ENCODE measurements around the gene SPTBN4.
"Not testable (repeated sequence)": the region's sequence is repeated elsewhere in the genome, so short reads cannot be mapped to it uniquely, and the experiment has no call there.

Gene SPTBN4

GRCh38 chr19:40530091-40530901, 63.5 kb downstream of the SPTBN4 start:
- no peak for DNase-seq (ENCODE audit: low read depth)

- DNase-seq (ENCODE audit: low read depth), result no peak
Measured at GRCh38 chr19:40533508-40533907, 66.7 kb downstream of the SPTBN4 start.

- DNase-seq (ENCODE audit: low read depth), result no peak
Measured at GRCh38 chr19:40534148-40534547, 67.3 kb downstream of the SPTBN4 start.

GRCh38 chr19:40539070-40539469, 72.3 kb downstream of the SPTBN4 start:
- DNase-seq (ENCODE audit: low read depth), result no peak

GRCh38 chr19:40542202-40542859, 75.5 kb downstream of the SPTBN4 start:
- no peak for DNase-seq (ENCODE audit: low read depth)

- DNase-seq (ENCODE audit: low read depth), result no peak
Measured at GRCh38 chr19:40543029-40543597, 76.3 kb downstream of the SPTBN4 start.

GRCh38 chr19:40546153-40546841, 79.5 kb downstream of the SPTBN4 start:
- not testable (repeated sequence) for DNase-seq (ENCODE audit: low read depth)

- DNase-seq (ENCODE audit: low read depth), result not testable (repeated sequence)
Measured at GRCh38 chr19:40547190-40547589, 80.4 kb downstream of the SPTBN4 start.

- no peak for DNase-seq (ENCODE audit: low read depth)
Measured at GRCh38 chr19:40547836-40548235, 81.0 kb downstream of the SPTBN4 start.

GRCh38 chr19:40549007-40549708, 82.4 kb downstream of the SPTBN4 start:
- DNase-seq (ENCODE audit: low read depth), result peak; percentile 53

- no peak for DNase-seq (ENCODE audit: low read depth)
Measured at GRCh38 chr19:40550951-40551350, 84.2 kb downstream of the SPTBN4 start.

GRCh38 chr19:40552848-40553247, 86.0 kb downstream of the SPTBN4 start:
- no peak for DNase-seq (ENCODE audit: low read depth)

- no peak for DNase-seq (ENCODE audit: low read depth)
Measured at GRCh38 chr19:40553885-40554857, 87.4 kb downstream of the SPTBN4 start.

GRCh38 chr19:40555978-40556689, 89.3 kb downstream of the SPTBN4 start:
- no peak for DNase-seq (ENCODE audit: low read depth)

- no peak for DNase-seq (ENCODE audit: low read depth)
Measured at GRCh38 chr19:40556953-40557530, 90.2 kb downstream of the SPTBN4 start.

GRCh38 chr19:40559394-40559793, 92.6 kb downstream of the SPTBN4 start:
- DNase-seq (ENCODE audit: low read depth), result no peak

GRCh38 chr19:40560092-40560507, 93.3 kb downstream of the SPTBN4 start:
- DNase-seq (ENCODE audit: low read depth), result no peak

- no peak for DNase-seq (ENCODE audit: low read depth)
Measured at GRCh38 chr19:40561947-40562346, 95.1 kb downstream of the SPTBN4 start.

GRCh38 chr19:40564535-40564934, 97.7 kb downstream of the SPTBN4 start:
- not testable (repeated sequence) for DNase-seq (ENCODE audit: low read depth)

- no peak for DNase-seq (ENCODE audit: low read depth)
Measured at GRCh38 chr19:40565355-40565754, 98.6 kb downstream of the SPTBN4 start.

Data from T-helper 22 cell (primary cell).